Measurements from ENCODE around the gene DLGAP1.
"Not testable (repeated sequence)": the region's sequence is repeated elsewhere in the genome, so short reads cannot be mapped to it uniquely, and the experiment has no call there.

DNA sequence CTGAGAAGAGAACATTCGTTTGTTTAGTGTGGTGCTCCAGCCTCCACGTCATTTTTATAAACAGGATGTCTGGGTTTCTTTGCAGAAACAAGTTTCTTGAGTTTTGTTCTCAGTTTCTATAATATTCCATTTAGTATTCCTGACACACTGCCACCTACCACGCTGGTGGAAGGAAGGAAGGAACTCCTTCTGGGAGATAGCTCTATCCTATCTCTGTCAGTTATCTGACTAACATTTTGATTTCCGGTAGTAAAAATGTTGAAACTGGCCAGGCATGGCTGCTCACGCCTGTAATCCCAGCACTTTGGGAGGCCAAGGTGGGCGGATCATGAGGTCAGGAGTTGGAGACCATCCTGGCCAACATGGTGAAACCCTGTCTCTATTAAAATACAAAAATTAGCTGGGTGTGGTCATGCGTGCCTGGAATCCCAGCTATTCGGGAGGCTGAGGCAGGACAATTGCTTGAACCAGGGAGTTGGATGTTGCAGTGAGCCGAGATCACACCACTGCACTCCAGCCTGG, 804.5 kb downstream of the DLGAP1 start:
- TF ChIP-seq, protein P1, sequence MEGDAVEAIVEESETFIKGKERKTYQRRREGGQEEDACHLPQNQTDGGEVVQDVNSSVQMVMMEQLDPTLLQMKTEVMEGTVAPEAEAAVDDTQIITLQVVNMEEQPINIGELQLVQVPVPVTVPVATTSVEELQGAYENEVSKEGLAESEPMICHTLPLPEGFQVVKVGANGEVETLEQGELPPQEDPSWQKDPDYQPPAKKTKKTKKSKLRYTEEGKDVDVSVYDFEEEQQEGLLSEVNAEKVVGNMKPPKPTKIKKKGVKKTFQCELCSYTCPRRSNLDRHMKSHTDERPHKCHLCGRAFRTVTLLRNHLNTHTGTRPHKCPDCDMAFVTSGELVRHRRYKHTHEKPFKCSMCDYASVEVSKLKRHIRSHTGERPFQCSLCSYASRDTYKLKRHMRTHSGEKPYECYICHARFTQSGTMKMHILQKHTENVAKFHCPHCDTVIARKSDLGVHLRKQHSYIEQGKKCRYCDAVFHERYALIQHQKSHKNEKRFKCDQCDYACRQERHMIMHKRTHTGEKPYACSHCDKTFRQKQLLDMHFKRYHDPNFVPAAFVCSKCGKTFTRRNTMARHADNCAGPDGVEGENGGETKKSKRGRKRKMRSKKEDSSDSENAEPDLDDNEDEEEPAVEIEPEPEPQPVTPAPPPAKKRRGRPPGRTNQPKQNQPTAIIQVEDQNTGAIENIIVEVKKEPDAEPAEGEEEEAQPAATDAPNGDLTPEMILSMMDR (IDR thresholded peaks at IDR 0.05; ENCODE audit: low read length) = not testable (repeated sequence)
- TF ChIP-seq EZH2 (IDR thresholded peaks at IDR 0.05; ENCODE audit: borderline replicate concordance, low read length) = not testable (repeated sequence)

All from OCI-LY1 (cell line).